Brain microvascular endothelial cell (primary cell): Measurements from ENCODE around the gene DLGAP4.

Experiments
- DNase-seq: peaks from one replicate; pipeline ENCODE4 v3.0.0-alpha.2; 2020
- H3K27ac ChIP-seq: fragments of 250-450 bp; sonication (Bioruptor Pico); 2 replicates; pipeline ENCODE4 v1.5.1; 2020; ENCODE audit warnings: mild to moderate bottlenecking, moderate library complexity
- H3K27me3 ChIP-seq: fragments of 250-450 bp; sonication (Bioruptor Pico); replicated peaks from 2 replicates; pipeline ENCODE4 v1.5.1; 2020; ENCODE audit warnings: mild to moderate bottlenecking
- H3K36me3 ChIP-seq: fragments of 250-450 bp; sonication (Bioruptor Pico); replicated peaks from 2 replicates; pipeline ENCODE4 v1.5.1; 2020; ENCODE audit warnings: mild to moderate bottlenecking
- H3K4me3 ChIP-seq: 2 replicates; pipeline ENCODE4 v1.5.1; 2011; ENCODE audit warnings: low read depth, mild to moderate bottlenecking, control low read depth, low read length, moderate library complexity
- CTCF ChIP-seq: IDR thresholded peaks from 2 replicates; pipeline ENCODE4 v1.5.1; 2011; ENCODE audit warnings: low read depth, mild to moderate bottlenecking, moderate library complexity, low read length, control low read depth, inconsistent platforms; ENCODE audit errors: missing control alignments
- in situ Hi-C: cut with HindIII; loops from 2 replicates; pipeline ENCODE4 v1.10.0; 2017; ENCODE audit warnings: low sequenced_read_pairs, low pct_ligation_motif_present

Gene DLGAP4

GRCh38 chr20:36366623-36367369 lies 60.7 kb downstream of the DLGAP4 start:
- H3K36me3 ChIP-seq, result no peaks in the 10 kb centered on the region
- DNase-seq, result no peak
- in situ Hi-C loops, result no loop called here
- no peak for TF ChIP-seq CTCF
- H3K27ac ChIP-seq, result no peak overlapping the region
- H3K4me3 ChIP-seq, result no peak overlapping the region
- peaks cover 2% of the 10 kb centered on the region for H3K27me3 ChIP-seq

- DNase-seq, result no peak
- TF ChIP-seq CTCF, result no peak
- H3K27ac ChIP-seq, result no peak overlapping the region
- no peaks in the 10 kb centered on the region for H3K36me3 ChIP-seq
- in situ Hi-C loops, result no loop called here
- no peak overlapping the region for H3K4me3 ChIP-seq
- H3K27me3 ChIP-seq, result peaks cover 2% of the 10 kb centered on the region
Observed at GRCh38 chr20:36367370-36367745, 61.2 kb downstream of the DLGAP4 start.

GRCh38 chr20:36367907-36368799 lies 62.0 kb downstream of the DLGAP4 start:
- H3K36me3 ChIP-seq, result no peaks in the 10 kb centered on the region
- no peak overlapping the region for H3K27ac ChIP-seq
- H3K27me3 ChIP-seq, result peaks cover 2% of the 10 kb centered on the region
- no peak overlapping the region for H3K4me3 ChIP-seq
- no peak for TF ChIP-seq CTCF
- DNase-seq, result no peak
- in situ Hi-C loops, result no loop called here

- no peaks in the 10 kb centered on the region for H3K36me3 ChIP-seq
- H3K27ac ChIP-seq, result no peak overlapping the region
- TF ChIP-seq CTCF, result no peak
- in situ Hi-C loops, result no loop called here
- no peak overlapping the region for H3K4me3 ChIP-seq
- H3K27me3 ChIP-seq, result peaks cover 2% of the 10 kb centered on the region
- DNase-seq, result no peak
Observed at GRCh38 chr20:36368869-36369268, 62.7 kb downstream of the DLGAP4 start.

GRCh38 chr20:36369739-36370138 lies 63.6 kb downstream of the DLGAP4 start:
- no peak for DNase-seq
- H3K27me3 ChIP-seq, result peaks cover 2% of the 10 kb centered on the region
- in situ Hi-C loops, result no loop called here
- no peak overlapping the region for H3K27ac ChIP-seq
- no peak for TF ChIP-seq CTCF
- no peaks in the 10 kb centered on the region for H3K36me3 ChIP-seq
- no peak overlapping the region for H3K4me3 ChIP-seq
